ENCODE measurements around the gene RASEF. TPM values are rescaled to one million over a fixed set of nuclear protein-coding genes. Genes with fewer than 3 reads are reported as not detected.

RASEF gene
- total and polyA plus RNA-seq, 2 of the 13 experiments (the other 11 are each of a cell fraction or from before 2014, with no cell fraction given): 0.07 TPM; not detected in 1

DNA sequence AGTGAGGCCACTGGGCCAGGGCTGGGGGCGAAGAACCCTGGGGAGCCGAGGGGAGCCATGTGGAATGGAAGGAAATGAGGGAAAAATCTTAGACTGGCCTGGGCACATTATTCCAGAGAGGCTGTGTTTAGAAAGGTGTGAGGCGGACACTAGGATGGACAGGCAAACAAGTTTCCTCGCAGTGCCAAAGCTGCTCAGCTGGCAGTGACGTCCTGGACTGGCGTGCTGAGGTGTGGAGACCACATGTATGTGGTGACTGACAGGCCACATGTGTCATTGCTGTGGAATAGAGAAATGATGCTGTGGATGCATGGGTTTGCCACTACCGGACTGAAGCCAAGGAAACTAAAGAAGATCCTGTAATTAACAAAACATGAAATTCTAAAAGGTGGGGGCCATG is 42.6 kb downstream of the RASEF start (continued):
- TF ChIP-seq, protein P1, sequence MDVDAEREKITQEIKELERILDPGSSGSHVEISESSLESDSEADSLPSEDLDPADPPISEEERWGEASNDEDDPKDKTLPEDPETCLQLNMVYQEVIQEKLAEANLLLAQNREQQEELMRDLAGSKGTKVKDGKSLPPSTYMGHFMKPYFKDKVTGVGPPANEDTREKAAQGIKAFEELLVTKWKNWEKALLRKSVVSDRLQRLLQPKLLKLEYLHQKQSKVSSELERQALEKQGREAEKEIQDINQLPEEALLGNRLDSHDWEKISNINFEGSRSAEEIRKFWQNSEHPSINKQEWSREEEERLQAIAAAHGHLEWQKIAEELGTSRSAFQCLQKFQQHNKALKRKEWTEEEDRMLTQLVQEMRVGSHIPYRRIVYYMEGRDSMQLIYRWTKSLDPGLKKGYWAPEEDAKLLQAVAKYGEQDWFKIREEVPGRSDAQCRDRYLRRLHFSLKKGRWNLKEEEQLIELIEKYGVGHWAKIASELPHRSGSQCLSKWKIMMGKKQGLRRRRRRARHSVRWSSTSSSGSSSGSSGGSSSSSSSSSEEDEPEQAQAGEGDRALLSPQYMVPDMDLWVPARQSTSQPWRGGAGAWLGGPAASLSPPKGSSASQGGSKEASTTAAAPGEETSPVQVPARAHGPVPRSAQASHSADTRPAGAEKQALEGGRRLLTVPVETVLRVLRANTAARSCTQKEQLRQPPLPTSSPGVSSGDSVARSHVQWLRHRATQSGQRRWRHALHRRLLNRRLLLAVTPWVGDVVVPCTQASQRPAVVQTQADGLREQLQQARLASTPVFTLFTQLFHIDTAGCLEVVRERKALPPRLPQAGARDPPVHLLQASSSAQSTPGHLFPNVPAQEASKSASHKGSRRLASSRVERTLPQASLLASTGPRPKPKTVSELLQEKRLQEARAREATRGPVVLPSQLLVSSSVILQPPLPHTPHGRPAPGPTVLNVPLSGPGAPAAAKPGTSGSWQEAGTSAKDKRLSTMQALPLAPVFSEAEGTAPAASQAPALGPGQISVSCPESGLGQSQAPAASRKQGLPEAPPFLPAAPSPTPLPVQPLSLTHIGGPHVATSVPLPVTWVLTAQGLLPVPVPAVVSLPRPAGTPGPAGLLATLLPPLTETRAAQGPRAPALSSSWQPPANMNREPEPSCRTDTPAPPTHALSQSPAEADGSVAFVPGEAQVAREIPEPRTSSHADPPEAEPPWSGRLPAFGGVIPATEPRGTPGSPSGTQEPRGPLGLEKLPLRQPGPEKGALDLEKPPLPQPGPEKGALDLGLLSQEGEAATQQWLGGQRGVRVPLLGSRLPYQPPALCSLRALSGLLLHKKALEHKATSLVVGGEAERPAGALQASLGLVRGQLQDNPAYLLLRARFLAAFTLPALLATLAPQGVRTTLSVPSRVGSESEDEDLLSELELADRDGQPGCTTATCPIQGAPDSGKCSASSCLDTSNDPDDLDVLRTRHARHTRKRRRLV (CRISPR knock-in tag; IDR thresholded peaks at IDR 0.05): no peak
- no peak for TF ChIP-seq ATF7-NPFF (CRISPR knock-in tag; IDR thresholded peaks at IDR 0.05; ENCODE audit: low read depth)

DNA sequence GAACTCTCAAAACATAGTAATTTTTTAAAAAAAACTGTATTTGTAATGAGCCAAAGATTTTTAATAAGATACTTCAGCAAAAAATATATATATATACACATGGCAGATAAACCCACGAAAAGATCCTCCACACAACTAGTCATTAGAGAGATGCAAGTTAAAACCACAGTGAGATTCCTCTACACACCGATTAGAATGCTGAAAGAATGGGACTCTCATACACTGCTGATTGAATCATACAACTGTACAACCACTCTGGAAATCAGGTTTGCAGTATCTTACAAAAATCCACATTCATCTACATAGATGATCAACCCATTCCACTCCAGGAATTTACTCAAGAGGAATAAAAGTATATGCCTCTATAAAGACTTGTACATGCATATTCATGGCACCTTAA is 43.7 kb downstream of the RASEF start:
- H3K4me1 ChIP-seq (ENCODE audit: insufficient read depth, low read length): no peaks in the 10 kb centered on the region
- no peak for ATAC-seq
- in situ Hi-C loops (cut with HindIII; ENCODE audit: extremely low pct_ligation_motif_present, low pct_unique_long_range_greater_than_20kb) (no loop called here), intact Hi-C loops (cut with micrococcal nuclease; ENCODE audit: unreplicated experiment) (no loop called here)
- no peak overlapping the region for H3K9ac ChIP-seq (ENCODE audit: insufficient read depth, low read depth, low read length)
- BruUV-seq (replicated peaks): no TSS peak
- no peak overlapping the region for H3K4me2 ChIP-seq (ENCODE audit: low read depth, low read length)
- no peak for DNase-seq (ENCODE audit: low spot score)
- H3K27me3 ChIP-seq (ENCODE audit: control insufficient read depth in 1 of 2, insufficient read depth in 2 of 2, low read length in 2 of 2): no peaks in the 10 kb centered on the region; a peak in 1 of 5 replicates
- H3K9me3 ChIP-seq (ENCODE audit: low read length): no peaks in the 10 kb centered on the region
- TF ChIP-seq MTF2 (CRISPR knock-in tag; IDR thresholded peaks at IDR 0.05; ENCODE audit: borderline replicate concordance) (no peak), ZNF577 (CRISPR knock-in tag; IDR thresholded peaks at IDR 0.05; ENCODE audit: borderline replicate concordance, low read depth) (no peak), ZNF850 (CRISPR knock-in tag; conservative IDR thresholded peaks at IDR 0.05) (no peak)
- TF ChIP-seq, protein P2, sequence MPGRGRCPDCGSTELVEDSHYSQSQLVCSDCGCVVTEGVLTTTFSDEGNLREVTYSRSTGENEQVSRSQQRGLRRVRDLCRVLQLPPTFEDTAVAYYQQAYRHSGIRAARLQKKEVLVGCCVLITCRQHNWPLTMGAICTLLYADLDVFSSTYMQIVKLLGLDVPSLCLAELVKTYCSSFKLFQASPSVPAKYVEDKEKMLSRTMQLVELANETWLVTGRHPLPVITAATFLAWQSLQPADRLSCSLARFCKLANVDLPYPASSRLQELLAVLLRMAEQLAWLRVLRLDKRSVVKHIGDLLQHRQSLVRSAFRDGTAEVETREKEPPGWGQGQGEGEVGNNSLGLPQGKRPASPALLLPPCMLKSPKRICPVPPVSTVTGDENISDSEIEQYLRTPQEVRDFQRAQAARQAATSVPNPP (CRISPR knock-in tag; IDR thresholded peaks at IDR 0.05): no peak
- TF ChIP-seq, protein P3, sequence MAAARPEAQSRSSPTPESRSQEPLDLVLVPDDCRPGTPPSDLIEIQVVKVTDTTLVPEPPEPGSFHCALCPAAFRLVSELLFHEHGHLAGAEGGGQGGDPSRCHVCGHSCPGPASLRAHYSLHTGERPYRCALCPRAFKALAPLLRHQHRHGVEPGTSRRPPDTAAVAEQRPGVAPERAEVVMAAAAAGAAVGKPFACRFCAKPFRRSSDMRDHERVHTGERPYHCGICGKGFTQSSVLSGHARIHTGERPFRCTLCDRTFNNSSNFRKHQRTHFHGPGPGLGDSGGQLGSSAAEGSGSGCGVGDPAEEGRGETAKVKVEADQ (CRISPR knock-in tag; IDR thresholded peaks at IDR 0.05; ENCODE audit: borderline replicate concordance): no peak
- POLR2A ChIA-PET: no interaction called here
- no peak for FAIRE-seq
- H2AFZ ChIP-seq (ENCODE audit: low read length): no peak overlapping the region
- no peak overlapping the region for H3K27ac ChIP-seq (ENCODE audit: extremely low read length, insufficient read depth, low read length)
- H3K79me2 ChIP-seq (ENCODE audit: insufficient read depth, low read length): no peaks in the 10 kb centered on the region
- no peaks in the 10 kb centered on the region for H3K36me3 ChIP-seq (replicated peaks in 1 of 2; ENCODE audit: control insufficient read depth in 1 of 2, insufficient read depth in 2 of 2, low read length in 2 of 2)
- CTCF ChIA-PET (ENCODE audit: low intra/inter-chr PET ratio, low total read pairs): no interaction called here
- H4K20me1 ChIP-seq (ENCODE audit: insufficient read depth, low read length): no peaks in the 10 kb centered on the region
- WGBS (ENCODE audit: low lambda C conversion rate): 18% methylated on average over 2 of the region's 2 CpGs
- no peak overlapping the region for H3K4me3 ChIP-seq (replicated peaks in 1 of 3; ENCODE audit: insufficient read depth in 1 of 3, low read depth in 2 of 3, low read length in 3 of 3)

All from HepG2 (cell line).